Measurements from ENCODE around the gene WNT7A. TPM values are rescaled to one million over a fixed set of nuclear protein-coding genes. Genes with fewer than 3 reads are reported as not detected.

WNT7A gene
- polyA plus RNA-seq, 1 of the 3 experiments (the other 2 are of a cell fraction), result not detected

DNA sequence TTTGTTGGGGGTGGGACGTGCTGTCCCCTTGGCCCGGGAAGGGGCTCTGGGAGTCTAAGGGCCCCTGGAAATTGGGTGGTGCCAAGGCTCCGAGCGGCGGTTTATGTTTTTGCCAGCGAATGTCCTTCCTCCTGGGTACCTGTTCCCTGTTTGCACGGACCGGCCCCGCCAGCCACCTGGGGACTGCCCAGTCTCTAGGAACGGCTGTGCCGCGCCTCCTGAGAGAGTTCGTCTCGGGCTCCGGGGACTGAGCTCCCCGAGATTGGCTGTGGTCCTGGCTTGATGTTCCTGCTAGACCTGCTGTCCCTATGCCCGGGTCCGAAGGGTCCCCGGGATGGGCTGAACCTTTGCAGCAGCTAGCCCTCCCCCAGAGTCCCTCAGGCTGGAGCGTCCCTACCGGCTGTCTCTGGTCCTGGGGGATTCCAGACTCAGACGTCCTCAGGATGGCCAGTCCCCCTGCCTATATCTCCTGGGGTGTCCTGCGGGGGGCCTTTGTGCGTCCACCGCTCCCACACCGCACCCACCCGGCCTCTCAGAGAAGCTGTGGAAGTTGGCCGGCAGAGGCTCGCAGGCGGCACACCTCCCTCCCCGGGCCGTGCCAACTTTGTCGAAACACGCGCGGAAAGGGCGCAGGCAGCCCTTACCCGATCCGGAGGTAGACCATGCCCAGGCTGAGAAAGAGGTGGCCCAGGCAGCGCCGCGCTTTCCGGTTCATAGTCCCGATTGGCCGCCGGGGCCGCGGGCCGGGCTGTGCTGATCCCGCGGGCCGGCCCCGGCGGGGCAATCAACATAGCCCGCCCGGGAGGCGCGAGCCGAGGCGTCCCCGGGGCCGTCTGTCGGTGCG lies 547 bp downstream of the WNT7A start:
- peaks cover 0 to 16% of the 10 kb centered on the region in 2 experiments; a peak in 1 of 4 replicates for H3K4me1 ChIP-seq (ENCODE audit: control insufficient read depth in 1 of 2, insufficient read depth in 2 of 2, low read depth in 1 of 2, low read length in 1 of 2)
- no peaks in the 10 kb centered on the region for H4K20me1 ChIP-seq (ENCODE audit: insufficient read depth)
- H3K9me3 ChIP-seq, result no peaks in the 10 kb centered on the region
- CTCF ChIA-PET, result interaction anchor here (0.6 to 18.8 kb wide), 14 partner anchors 9 to 381 kb away, joined by 3 to 979 read pairs (median 5); no protein-coding TSS in a partner anchor
- no peak overlapping the region for H3K4me2 ChIP-seq
- no peaks in the 10 kb centered on the region for H3K36me3 ChIP-seq (replicated peaks in 1 of 2; ENCODE audit: control insufficient read depth in 1 of 2, insufficient read depth in 2 of 2, low read length in 1 of 2)
- H3K79me2 ChIP-seq (ENCODE audit: insufficient read depth), result no peaks in the 10 kb centered on the region
- H3K4me3 ChIP-seq (ENCODE audit: low read depth in 2 of 2, low read length in 1 of 2), result peak overlapping the region in 1 of 2 experiments; percentile 32; a peak in 1 of 4 replicates
- H3K27me3 ChIP-seq (ENCODE audit: insufficient read depth), result peaks cover 34% of the 10 kb centered on the region
- no peaks in the 10 kb centered on the region for H3K9me2 ChIP-seq
- H3K27ac ChIP-seq (ENCODE audit: low read depth in 2 of 2, low read length in 1 of 2), result no peak overlapping the region
- POLR2A ChIA-PET, result no interaction called here
- 13% methylated on average over 7 of the region's 64 CpGs for WGBS (ENCODE audit: low lambda C conversion rate)
- H3K9ac ChIP-seq, result no peak overlapping the region
- no peaks in the 10 kb centered on the region for H3F3A ChIP-seq (replicated peaks; ENCODE audit: insufficient read depth)
- TF ChIP-seq, protein P1, sequence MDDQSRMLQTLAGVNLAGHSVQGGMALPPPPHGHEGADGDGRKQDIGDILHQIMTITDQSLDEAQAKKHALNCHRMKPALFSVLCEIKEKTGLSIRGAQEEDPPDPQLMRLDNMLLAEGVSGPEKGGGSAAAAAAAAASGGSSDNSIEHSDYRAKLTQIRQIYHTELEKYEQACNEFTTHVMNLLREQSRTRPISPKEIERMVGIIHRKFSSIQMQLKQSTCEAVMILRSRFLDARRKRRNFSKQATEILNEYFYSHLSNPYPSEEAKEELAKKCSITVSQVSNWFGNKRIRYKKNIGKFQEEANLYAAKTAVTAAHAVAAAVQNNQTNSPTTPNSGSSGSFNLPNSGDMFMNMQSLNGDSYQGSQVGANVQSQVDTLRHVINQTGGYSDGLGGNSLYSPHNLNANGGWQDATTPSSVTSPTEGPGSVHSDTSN (IDR thresholded peaks at IDR 0.05), result no peak
- TF ChIP-seq EZH2phosphoT487 (IDR thresholded peaks at IDR 0.05; ENCODE audit: borderline replicate concordance, low read depth), result 0 out of 2 replicates have a peak, but pooled peaks have one; percentile 43
- peak; percentile 66 for DNase-seq
- no peak overlapping the region for H2AFZ ChIP-seq (ENCODE audit: low read depth)

GRCh38 chr3:13878281-13879101 lies 1.4 kb downstream of the WNT7A start:
- no peaks in the 10 kb centered on the region for H3K9me3 ChIP-seq
- POLR2A ChIA-PET, result no interaction called here

GRCh38 chr3:13877911-13878280 lies 2.0 kb downstream of the WNT7A start:
- POLR2A ChIA-PET, result no interaction called here
- H3K27me3 ChIP-seq (ENCODE audit: insufficient read depth), result peaks cover 34% of the 10 kb centered on the region
- H4K20me1 ChIP-seq (ENCODE audit: insufficient read depth), result no peaks in the 10 kb centered on the region
- no peak overlapping the region for H3K9ac ChIP-seq
- DNase-seq, result peak; percentile 69
- WGBS (ENCODE audit: low lambda C conversion rate), result 3% methylated on average over 13 of the region's 25 CpGs
- H3K27ac ChIP-seq (ENCODE audit: low read depth in 2 of 2, low read length in 1 of 2), result no peak overlapping the region
- H2AFZ ChIP-seq (ENCODE audit: low read depth), result no peak overlapping the region
- H3K79me2 ChIP-seq (ENCODE audit: insufficient read depth), result no peaks in the 10 kb centered on the region
- no peaks in the 10 kb centered on the region for H3K9me3 ChIP-seq
- H3F3A ChIP-seq (replicated peaks; ENCODE audit: insufficient read depth), result no peaks in the 10 kb centered on the region
- CTCF ChIA-PET, result interaction anchor here (1.1 to 18.8 kb wide), 5 partner anchors 7 to 223 kb away, joined by 3 to 979 read pairs (median 4); no protein-coding TSS in a partner anchor
- H3K36me3 ChIP-seq (replicated peaks in 1 of 2; ENCODE audit: control insufficient read depth in 1 of 2, insufficient read depth in 2 of 2, low read length in 1 of 2), result no peaks in the 10 kb centered on the region
- peak overlapping the region; percentile 19; the same call in 1 of the 2 replicates for H3K4me2 ChIP-seq
- H3K9me2 ChIP-seq, result no peaks in the 10 kb centered on the region
- H3K4me3 ChIP-seq (ENCODE audit: low read depth in 2 of 2, low read length in 1 of 2), result peak overlapping the region in 1 of 2 experiments; percentile 32; a peak in 1 of 4 replicates
- H3K4me1 ChIP-seq (ENCODE audit: control insufficient read depth in 1 of 2, insufficient read depth in 2 of 2, low read depth in 1 of 2, low read length in 1 of 2), result peaks cover 0 to 16% of the 10 kb centered on the region in 2 experiments; a peak in 1 of 4 replicates
- TF ChIP-seq GATA2 (CRISPR knock-in tag; IDR thresholded peaks at IDR 0.05), result no peak
- TF ChIP-seq, protein P2, sequence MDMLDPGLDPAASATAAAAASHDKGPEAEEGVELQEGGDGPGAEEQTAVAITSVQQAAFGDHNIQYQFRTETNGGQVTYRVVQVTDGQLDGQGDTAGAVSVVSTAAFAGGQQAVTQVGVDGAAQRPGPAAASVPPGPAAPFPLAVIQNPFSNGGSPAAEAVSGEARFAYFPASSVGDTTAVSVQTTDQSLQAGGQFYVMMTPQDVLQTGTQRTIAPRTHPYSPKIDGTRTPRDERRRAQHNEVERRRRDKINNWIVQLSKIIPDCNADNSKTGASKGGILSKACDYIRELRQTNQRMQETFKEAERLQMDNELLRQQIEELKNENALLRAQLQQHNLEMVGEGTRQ (IDR thresholded peaks at IDR 0.05; ENCODE audit: borderline replicate concordance, low read depth, low read length), result no peak
- no peak for TF ChIP-seq EZH2phosphoT487 (IDR thresholded peaks at IDR 0.05; ENCODE audit: borderline replicate concordance, low read depth)
- TF ChIP-seq ZBTB33 (IDR thresholded peaks at IDR 0.05; ENCODE audit: borderline replicate concordance, low read depth), result no peak
- TF ChIP-seq IRF3 (IDR thresholded peaks at IDR 0.05; ENCODE audit: low read depth, low read length), result no peak
- no peak for TF ChIP-seq NFIC (IDR thresholded peaks at IDR 0.05; ENCODE audit: borderline replicate concordance)
- no peak for TF ChIP-seq ELF1 (IDR thresholded peaks at IDR 0.05)
- no peak for TF ChIP-seq SIN3A (IDR thresholded peaks at IDR 0.05; ENCODE audit: borderline replicate concordance, low read depth, low read length)

More at GRCh38 chr3:13878281-13879101, 1.4 kb downstream of the WNT7A start:
- peak; percentile 78 for DNase-seq
- Histone ChIP-seq H3K4me2 (peak overlapping the region; percentile 19; the same call in 1 of the 2 replicates), H3K4me3 (ENCODE audit: low read depth in 2 of 2, low read length in 1 of 2) (peak overlapping the region in 1 of 2 experiments; percentile 32; a peak in 1 of 4 replicates), H3K9ac (no peak overlapping the region), H3F3A (replicated peaks; ENCODE audit: insufficient read depth) (no peaks in the 10 kb centered on the region), H3K4me1 (ENCODE audit: control insufficient read depth in 1 of 2, insufficient read depth in 2 of 2, low read depth in 1 of 2, low read length in 1 of 2) (peaks cover 0 to 16% of the 10 kb centered on the region in 2 experiments; a peak in 1 of 4 replicates), H3K36me3 (replicated peaks in 1 of 2; ENCODE audit: control insufficient read depth in 1 of 2, insufficient read depth in 2 of 2, low read length in 1 of 2) (no peaks in the 10 kb centered on the region), H3K27ac (ENCODE audit: low read depth in 2 of 2, low read length in 1 of 2) (no peak overlapping the region), H3K9me2 (no peaks in the 10 kb centered on the region), H3K27me3 (ENCODE audit: insufficient read depth) (peaks cover 34% of the 10 kb centered on the region), H4K20me1 (ENCODE audit: insufficient read depth) (no peaks in the 10 kb centered on the region), H2AFZ (ENCODE audit: low read depth) (no peak overlapping the region), H3K79me2 (ENCODE audit: insufficient read depth) (no peaks in the 10 kb centered on the region)
- WGBS (ENCODE audit: low lambda C conversion rate), result 2% methylated on average over 30 of the region's 66 CpGs
- CTCF ChIA-PET, result interaction anchor here (0.6 to 18.8 kb wide), 10 partner anchors 8 to 223 kb away, joined by 3 to 979 read pairs (median 4); no protein-coding TSS in a partner anchor
- TF ChIP-seq NRF1 (IDR thresholded peaks at IDR 0.05; ENCODE audit: low read depth, low read length) (no peak), RAD21 (IDR thresholded peaks at IDR 0.05; ENCODE audit: low read length) (0 out of 2 replicates have a peak, but pooled peaks have one; percentile 1), MEF2A (IDR thresholded peaks at IDR 0.05; ENCODE audit: borderline replicate concordance, low read depth) (no peak)

Data from SK-N-SH (cell line).